ES-I3 (cell line): ENCODE data around the gene UROC1.

ENCODE experiments used
- H3K36me3 ChIP-seq: 2 replicates; pipeline ENCODE4 v1.6.1; 2013; ENCODE audit warnings: mild to moderate bottlenecking, low read length, control low read depth, moderate library complexity; ENCODE audit not compliant: insufficient read depth
- H3K4me1 ChIP-seq: 2 replicates; pipeline ENCODE4 v1.6.1; 2013; ENCODE audit warnings: mild to moderate bottlenecking, control low read depth, low read length; ENCODE audit not compliant: insufficient read depth
- H3K9ac ChIP-seq: 2 replicates; pipeline ENCODE4 v1.6.1; 2013; ENCODE audit warnings: low read depth, mild to moderate bottlenecking, low read length, moderate library complexity
- H3K9me3 ChIP-seq: 2 replicates; pipeline ENCODE4 v1.6.1; 2013; ENCODE audit warnings: mild to moderate bottlenecking, low read length, moderate library complexity; ENCODE audit not compliant: control insufficient read depth, insufficient read depth

Gene UROC1

GRCh38 chr3:126517291-126517951, at the start of gene UROC1:
TSS of gene UROC1 (minus strand) at chr3:126517773. CDS start at chr3:126517719, 54 bp downstream.
- H3K36me3 ChIP-seq, result no peaks in the 10 kb centered on the region
- H3K4me1 ChIP-seq, result no peaks in the 10 kb centered on the region
- H3K9me3 ChIP-seq, result no peaks in the 10 kb centered on the region
- no peak within 1 kb of the TSS for H3K9ac ChIP-seq

DNA sequence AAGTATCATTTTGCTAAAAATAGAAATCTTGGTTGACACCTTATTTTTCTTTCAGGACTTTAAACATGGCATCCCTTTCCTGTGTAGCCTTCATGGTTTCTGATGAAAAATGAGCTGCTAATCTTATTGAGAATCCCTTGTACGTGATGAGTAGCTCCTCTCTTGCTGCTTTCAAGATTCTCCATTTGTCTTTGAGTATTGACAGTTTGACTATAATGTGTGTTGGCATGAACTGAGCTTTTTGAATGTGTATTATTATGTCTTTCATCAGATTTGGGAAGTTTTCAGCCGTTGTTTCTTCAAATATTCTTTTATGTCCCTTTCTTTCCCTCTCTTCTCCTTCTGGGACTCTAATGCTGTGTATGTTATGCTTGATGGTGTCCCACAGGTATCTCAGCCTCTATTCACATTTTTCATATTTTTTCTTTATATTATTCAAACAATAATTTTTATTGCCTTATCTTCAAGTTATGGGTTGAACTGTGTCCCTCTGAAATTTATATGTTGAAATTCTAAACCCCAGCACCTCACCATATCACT, 45.2 kb upstream of the UROC1 start:
- Histone ChIP-seq H3K4me1 (no peaks in the 10 kb centered on the region), H3K36me3 (no peaks in the 10 kb centered on the region), H3K9me3 (no peaks in the 10 kb centered on the region), H3K9ac (no peak overlapping the region)

- H3K9ac ChIP-seq, result no peak within 1 kb of the TSS
- H3K9me3 ChIP-seq, result no peaks in the 10 kb centered on the region
- H3K4me1 ChIP-seq, result no peaks in the 10 kb centered on the region
- no peaks in the 10 kb centered on the region for H3K36me3 ChIP-seq
Observed at GRCh38 chr3:126558336-126559071, 40.9 kb upstream of the UROC1 start, which contains the start of gene C3orf22. TSS of gene C3orf22 (minus strand) at chr3:126558932. CDS start at chr3:126553390, 5,542 bp downstream.

DNA sequence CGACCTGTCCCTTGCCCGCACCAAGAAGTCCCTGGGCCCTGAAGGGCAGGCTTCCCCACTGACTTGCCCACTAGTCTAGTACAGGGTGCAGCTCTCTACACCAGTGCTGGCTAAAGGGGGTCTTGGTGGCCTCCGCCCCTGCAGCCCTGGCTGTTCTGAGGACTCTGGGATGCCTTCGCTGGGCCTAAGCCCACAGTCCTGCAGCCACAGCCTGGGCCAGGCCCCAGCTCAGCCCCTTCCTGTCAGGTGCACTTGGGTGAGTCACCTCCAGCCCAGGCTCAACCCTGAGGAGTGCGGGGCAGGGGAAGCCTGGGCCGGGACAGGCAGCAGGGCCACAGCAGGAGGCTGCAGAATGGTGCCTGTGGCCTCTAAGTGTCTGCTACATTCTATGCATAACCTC, 40.2 kb upstream of the UROC1 start:
- Histone ChIP-seq H3K4me1 (no peaks in the 10 kb centered on the region), H3K9ac (no peak overlapping the region), H3K36me3 (no peaks in the 10 kb centered on the region), H3K9me3 (no peaks in the 10 kb centered on the region)

DNA sequence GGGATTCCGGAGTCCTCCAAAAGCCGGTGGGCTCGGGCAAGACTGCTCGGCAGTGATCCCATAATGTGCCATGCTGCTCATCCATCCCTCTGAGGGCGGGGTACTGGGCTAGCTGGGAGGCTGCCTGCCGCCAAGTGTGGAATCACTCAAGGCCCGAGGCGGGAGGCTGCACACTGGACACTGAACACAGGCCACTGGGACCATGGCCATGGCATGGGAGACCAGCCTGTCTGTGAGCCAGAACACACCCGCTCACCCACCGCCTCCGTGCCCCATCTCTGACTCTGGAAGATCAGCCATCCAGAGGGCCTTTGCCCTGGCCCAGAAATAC, 39.8 kb upstream of the UROC1 start:
- Histone ChIP-seq H3K4me1 (no peaks in the 10 kb centered on the region), H3K9ac (no peak overlapping the region), H3K9me3 (no peaks in the 10 kb centered on the region), H3K36me3 (no peaks in the 10 kb centered on the region)

GRCh38 chr3:126556637-126557414, 39.3 kb upstream of the UROC1 start:
- Histone ChIP-seq H3K36me3 (no peaks in the 10 kb centered on the region), H3K4me1 (no peaks in the 10 kb centered on the region), H3K9me3 (no peaks in the 10 kb centered on the region), H3K9ac (no peak overlapping the region)

DNA sequence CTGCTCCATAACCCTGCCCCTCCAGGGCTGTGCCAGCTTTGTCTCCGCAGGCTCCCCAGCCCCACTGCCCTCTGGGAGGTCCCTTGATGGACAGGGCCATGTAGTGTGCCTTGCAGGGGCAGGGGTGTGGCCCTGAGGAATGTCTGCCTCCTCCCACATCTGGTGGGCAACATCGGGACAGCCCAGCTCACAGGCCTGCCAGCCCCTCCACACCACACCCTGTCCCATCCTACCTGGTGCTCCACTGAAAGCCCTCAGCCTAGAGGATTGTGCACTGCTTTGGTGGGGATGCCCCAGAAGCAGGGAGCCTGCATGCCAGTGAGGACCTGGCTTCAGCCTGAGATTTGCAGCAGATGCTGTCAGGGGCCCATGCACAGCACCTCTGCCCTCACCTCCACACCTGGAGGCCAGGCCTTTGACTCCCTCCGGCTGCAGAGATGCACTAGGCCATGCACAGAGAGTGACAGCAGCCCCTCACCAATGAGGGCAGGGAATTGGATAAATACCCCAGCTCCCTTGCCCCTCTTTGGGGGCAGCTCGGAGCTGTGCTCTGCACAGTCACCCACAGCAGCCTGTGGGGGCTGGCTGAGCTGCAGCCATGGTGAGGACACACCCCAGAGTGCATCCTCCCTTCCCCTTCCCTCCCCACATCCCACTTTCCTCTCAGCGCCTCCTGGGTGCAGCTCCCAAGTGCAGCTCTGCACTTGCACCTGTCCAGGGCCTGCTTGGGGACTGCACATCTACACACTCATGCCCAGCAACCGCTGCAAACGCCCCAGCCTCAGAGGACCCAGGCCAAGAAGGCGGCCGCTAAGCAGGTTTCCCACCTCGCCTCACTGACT, 38.4 kb upstream of the UROC1 start:
- Histone ChIP-seq H3K9me3 (no peaks in the 10 kb centered on the region), H3K36me3 (no peaks in the 10 kb centered on the region), H3K9ac (no peak overlapping the region), H3K4me1 (no peaks in the 10 kb centered on the region)

DNA sequence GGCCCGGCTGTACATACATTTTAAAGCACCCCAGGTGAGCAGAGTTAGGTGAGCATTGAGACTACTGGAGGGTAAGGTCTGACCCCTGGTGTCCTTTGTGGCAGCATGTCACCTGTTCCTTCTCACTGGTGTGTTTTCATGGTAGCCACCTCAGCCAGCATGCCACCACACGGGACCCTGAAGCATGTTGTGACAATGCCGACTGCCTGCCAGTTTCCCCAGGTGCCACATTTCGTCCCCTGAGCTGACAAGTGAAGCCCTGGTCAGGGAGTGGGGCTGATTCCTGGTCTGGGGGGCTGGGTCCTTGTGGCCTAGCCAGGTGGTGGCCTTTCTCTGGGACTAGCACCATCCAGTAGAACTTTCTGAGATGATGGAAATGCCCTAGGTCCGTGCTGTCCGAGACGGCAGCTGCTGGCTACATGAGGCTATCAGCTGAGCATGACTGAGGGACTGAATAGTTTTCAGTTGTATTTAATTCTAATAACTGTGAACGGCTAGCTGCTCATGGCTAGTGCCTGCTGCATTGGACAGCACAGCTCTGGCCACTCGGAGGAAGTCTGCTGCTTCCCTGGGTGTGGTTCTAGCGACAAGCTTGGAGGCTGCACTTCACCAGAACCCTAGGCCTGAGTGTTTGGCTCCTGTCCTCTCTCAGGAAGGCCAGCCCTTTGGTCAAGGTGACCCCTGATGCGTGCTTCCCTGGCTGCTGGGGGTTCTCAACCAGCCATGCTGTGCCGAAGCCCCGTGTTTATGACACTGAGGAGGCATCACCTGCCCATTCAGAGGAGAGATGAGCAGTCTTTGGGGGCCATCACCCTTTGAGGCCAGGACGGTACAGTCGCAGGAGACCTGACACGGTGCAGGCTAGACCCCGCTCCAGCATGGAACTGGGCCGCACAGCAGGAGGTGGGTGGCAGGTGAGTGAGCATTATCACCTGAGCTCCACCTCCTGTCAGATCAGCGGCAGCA, 37.3 kb upstream of the UROC1 start:
- no peaks in the 10 kb centered on the region for H3K9me3 ChIP-seq
- H3K4me1 ChIP-seq, result peaks cover 3% of the 10 kb centered on the region
- H3K36me3 ChIP-seq, result no peaks in the 10 kb centered on the region

GRCh38 chr3:126553284-126554084, 35.9 kb upstream of the UROC1 start:
- H3K9ac ChIP-seq, result no peak overlapping the region
- no peaks in the 10 kb centered on the region for H3K9me3 ChIP-seq
- H3K36me3 ChIP-seq, result no peaks in the 10 kb centered on the region
- peaks cover 17% of the 10 kb centered on the region for H3K4me1 ChIP-seq

More for the DNA sequence above, 37.3 kb upstream of the UROC1 start:
- no peak overlapping the region for H3K9ac ChIP-seq

DNA sequence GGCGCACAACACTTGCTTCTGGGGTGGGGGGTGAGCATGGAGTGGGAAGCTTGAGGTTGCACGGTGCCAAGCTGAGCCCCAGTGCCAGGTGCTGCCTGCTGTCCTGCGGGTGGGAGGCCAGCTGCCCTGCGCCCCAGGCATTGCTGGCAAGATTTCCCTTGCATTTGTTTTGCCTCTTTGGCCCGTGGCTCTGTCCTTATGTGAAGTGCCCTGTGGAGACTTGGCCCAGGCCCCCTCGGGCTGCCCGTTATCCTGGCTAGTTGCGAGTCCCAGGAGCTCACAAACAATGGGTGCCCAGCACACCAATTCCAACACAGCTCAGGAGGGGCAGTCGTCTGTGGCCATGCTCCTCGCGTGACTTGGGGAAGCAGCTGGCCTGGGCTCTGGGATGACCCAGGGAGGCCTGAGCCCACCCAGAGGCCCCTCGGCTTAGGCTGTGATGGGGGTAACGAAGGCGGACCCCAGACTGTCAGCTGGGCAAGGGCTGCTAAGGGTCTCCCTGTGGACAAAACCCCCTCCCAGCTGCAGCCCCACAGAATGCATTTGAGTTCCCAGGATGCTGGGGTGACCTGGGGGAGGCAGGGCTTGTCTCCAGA, 35.2 kb upstream of the UROC1 start:
- peaks cover 21% of the 10 kb centered on the region for H3K4me1 ChIP-seq
- H3K9me3 ChIP-seq, result no peaks in the 10 kb centered on the region
- H3K9ac ChIP-seq, result no peak overlapping the region
- H3K36me3 ChIP-seq, result no peaks in the 10 kb centered on the region

GRCh38 chr3:126551839-126552687, 34.5 kb upstream of the UROC1 start:
- no peaks in the 10 kb centered on the region for H3K9me3 ChIP-seq

More at GRCh38 chr3:126551839-126552687, 34.5 kb upstream of the UROC1 start:
- Histone ChIP-seq H3K9ac (no peak overlapping the region), H3K4me1 (peaks cover 21% of the 10 kb centered on the region), H3K36me3 (no peaks in the 10 kb centered on the region)
